ENCODE measurements around the gene PRKG1. TPM values are rescaled to one million over a fixed set of nuclear protein-coding genes. Genes with fewer than 3 reads are reported as not detected.
"Not testable (repeated sequence)": the region's sequence is repeated elsewhere in the genome, so short reads cannot be mapped to it uniquely, and the experiment has no call there.

PRKG1 gene
- total RNA-seq, 2 donors from 2014 or later = 1.3 to 2.7 TPM

- Histone ChIP-seq H3K27me3 (ENCODE audit: control insufficient read depth, insufficient read depth, low read length, poor library complexity, severe bottlenecking) (no peaks in the 10 kb centered on the region), H3K4me1 (ENCODE audit: control insufficient read depth, insufficient read depth, low read length) (no peaks in the 10 kb centered on the region), H3K9ac (ENCODE audit: extremely low read depth, low read length, poor library complexity, severe bottlenecking) (no peak overlapping the region), H3K36me3 (ENCODE audit: control insufficient read depth, insufficient read depth, low read length) (no peaks in the 10 kb centered on the region), H3K27ac (ENCODE audit: low read depth, low read length) (no peak overlapping the region), H3K9me3 (ENCODE audit: control insufficient read depth, low read length) (no peaks in the 10 kb centered on the region), H3K4me3 (ENCODE audit: low read length) (no peak overlapping the region)
- Mint-ChIP-seq H3K9me3 (no peaks in the 10 kb centered on the region), H3K4me3 (no peak overlapping the region), H3K4me1 (no peaks in the 10 kb centered on the region), H3K27ac (no peak overlapping the region), H3K36me3 (ENCODE audit: low read depth) (no peaks in the 10 kb centered on the region), H3K27me3 (ENCODE audit: insufficient read depth) (no peaks in the 10 kb centered on the region)
- no peak for TF ChIP-seq CTCF (conservative IDR thresholded peaks at IDR 0.05)
- WGBS, 2 experiments (ENCODE audit: insufficient coverage in 1 of 2, insufficient read length in 1 of 2) = 100% methylated on average over 2 of the region's 3 CpGs; no CpG with 5 or more reads in 1 of the 2 experiments
- no peak for DNase-seq
These were observed 310.7 kb downstream of the PRKG1 start for GRCh38 chr10:51384971-51385370.

GRCh38 chr10:51386248-51386885, 312.1 kb downstream of the PRKG1 start:
- Mint-ChIP-seq H3K4me1 (no peaks in the 10 kb centered on the region), H3K27ac (no peak overlapping the region)

GRCh38 chr10:51389415-51390321, 315.4 kb downstream of the PRKG1 start:
- Histone ChIP-seq H3K4me1 (ENCODE audit: control insufficient read depth, insufficient read depth, low read length) (no peaks in the 10 kb centered on the region), H3K4me3 (ENCODE audit: low read length) (no peak overlapping the region), H3K27me3 (ENCODE audit: control insufficient read depth, insufficient read depth, low read length, poor library complexity, severe bottlenecking) (no peaks in the 10 kb centered on the region), H3K27ac (ENCODE audit: low read depth, low read length) (no peak overlapping the region), H3K9ac (ENCODE audit: extremely low read depth, low read length, poor library complexity, severe bottlenecking) (no peak overlapping the region), H3K36me3 (ENCODE audit: control insufficient read depth, insufficient read depth, low read length) (no peaks in the 10 kb centered on the region), H3K9me3 (ENCODE audit: control insufficient read depth, low read length) (no peaks in the 10 kb centered on the region)
- Mint-ChIP-seq H3K9me3 (peaks cover 4% of the 10 kb centered on the region), H3K27me3 (ENCODE audit: insufficient read depth) (no peaks in the 10 kb centered on the region), H3K36me3 (ENCODE audit: low read depth) (no peaks in the 10 kb centered on the region), H3K4me1 (no peaks in the 10 kb centered on the region), H3K4me3 (no peak overlapping the region), H3K27ac (no peak overlapping the region)
- WGBS, 2 experiments (ENCODE audit: insufficient coverage in 1 of 2, insufficient read length in 1 of 2) = 80 to 89% methylated on average over 1 to 3 of the region's 3 CpGs
- TF ChIP-seq CTCF (conservative IDR thresholded peaks at IDR 0.05) = peak; percentile 99
- DNase-seq = peak; percentile 85

More at GRCh38 chr10:51386248-51386885, 312.1 kb downstream of the PRKG1 start:
- Histone ChIP-seq H3K27ac (ENCODE audit: low read depth, low read length) (no peak overlapping the region), H3K9me3 (ENCODE audit: control insufficient read depth, low read length) (no peaks in the 10 kb centered on the region), H3K4me1 (ENCODE audit: control insufficient read depth, insufficient read depth, low read length) (no peaks in the 10 kb centered on the region), H3K4me3 (ENCODE audit: low read length) (no peak overlapping the region), H3K9ac (ENCODE audit: extremely low read depth, low read length, poor library complexity, severe bottlenecking) (no peak overlapping the region), H3K27me3 (ENCODE audit: control insufficient read depth, insufficient read depth, low read length, poor library complexity, severe bottlenecking) (no peaks in the 10 kb centered on the region), H3K36me3 (ENCODE audit: control insufficient read depth, insufficient read depth, low read length) (no peaks in the 10 kb centered on the region)
- H3K36me3 Mint-ChIP-seq (ENCODE audit: low read depth) = no peaks in the 10 kb centered on the region
- H3K27me3 Mint-ChIP-seq (ENCODE audit: insufficient read depth) = no peaks in the 10 kb centered on the region
- 88 to 91% methylated on average over 3 of the region's 3 CpGs for WGBS, 2 experiments (ENCODE audit: insufficient coverage in 1 of 2, insufficient read length in 1 of 2)
- no peaks in the 10 kb centered on the region for H3K9me3 Mint-ChIP-seq
- H3K4me3 Mint-ChIP-seq = no peak overlapping the region
- DNase-seq = no peak
- no peak for TF ChIP-seq CTCF (conservative IDR thresholded peaks at IDR 0.05)

GRCh38 chr10:51393006-51393405, 318.7 kb downstream of the PRKG1 start:
- 97 to 98% methylated on average over 10 to 28 of the region's 29 CpGs for WGBS, 2 experiments (ENCODE audit: insufficient coverage in 1 of 2, insufficient read length in 1 of 2)
- H3K27me3 Mint-ChIP-seq (ENCODE audit: insufficient read depth) = not testable (repeated sequence)

More at GRCh38 chr10:51393006-51393405, 318.7 kb downstream of the PRKG1 start:
- H3K4me1 Mint-ChIP-seq; H3K27ac Mint-ChIP-seq; H3K4me3 Mint-ChIP-seq; H3K27me3 ChIP-seq (ENCODE audit: control insufficient read depth, insufficient read depth, low read length, poor library complexity, severe bottlenecking); H3K27ac ChIP-seq (ENCODE audit: low read depth, low read length); H3K9me3 ChIP-seq (ENCODE audit: control insufficient read depth, low read length); H3K4me1 ChIP-seq (ENCODE audit: control insufficient read depth, insufficient read depth, low read length); H3K36me3 ChIP-seq (ENCODE audit: control insufficient read depth, insufficient read depth, low read length); DNase-seq; H3K9me3 Mint-ChIP-seq; H3K36me3 Mint-ChIP-seq (ENCODE audit: low read depth); H3K9ac ChIP-seq (ENCODE audit: extremely low read depth, low read length, poor library complexity, severe bottlenecking); H3K4me3 ChIP-seq (ENCODE audit: low read length): not testable (repeated sequence)
